IPS DF 4.7 (cell line): ENCODE results near the gene FEM1C.
"Not testable (repeated sequence)": the region's sequence is repeated elsewhere in the genome, so short reads cannot be mapped to it uniquely, and the experiment has no call there.

ENCODE experiments used
- DNase-seq: peaks from one replicate; pipeline ENCODE4 v3.0.0-alpha.2; 2013; ENCODE audit warnings: low spot score; ENCODE audit errors: extremely low read depth

FEM1C gene

DNA sequence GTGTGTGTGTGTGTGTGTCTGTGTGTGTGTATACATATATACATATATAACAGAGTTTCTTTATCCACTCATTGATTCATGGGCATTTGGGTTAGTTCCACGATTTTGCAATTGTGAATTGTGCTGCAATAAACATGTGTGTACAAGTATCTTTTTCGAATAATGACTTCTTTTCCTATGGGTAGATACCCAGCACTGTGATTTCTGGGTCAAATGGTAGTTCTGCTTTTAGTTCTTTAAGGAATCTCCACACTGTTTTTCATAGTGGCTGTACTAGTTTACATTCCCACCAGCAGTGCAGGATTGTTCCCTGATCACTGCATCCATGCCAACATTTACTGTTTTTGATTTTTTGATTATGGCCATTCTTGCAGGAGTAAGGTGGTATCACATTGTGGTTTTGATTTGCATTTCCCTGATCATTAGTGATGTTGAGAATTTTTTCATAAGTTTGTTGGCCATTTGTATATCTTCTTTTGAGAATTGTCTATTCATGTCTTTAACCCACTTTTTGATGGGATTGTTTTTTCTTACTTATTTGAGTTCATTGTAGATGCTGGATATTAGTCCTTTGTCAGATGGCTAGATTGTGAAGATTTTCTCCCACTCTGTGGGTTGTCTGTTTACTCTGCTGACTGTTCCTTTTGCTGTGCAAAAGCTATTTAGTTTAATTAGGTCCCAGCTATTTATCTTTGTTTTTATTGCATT is 65.3 kb downstream of the FEM1C start:
- not testable (repeated sequence) for DNase-seq

DNA sequence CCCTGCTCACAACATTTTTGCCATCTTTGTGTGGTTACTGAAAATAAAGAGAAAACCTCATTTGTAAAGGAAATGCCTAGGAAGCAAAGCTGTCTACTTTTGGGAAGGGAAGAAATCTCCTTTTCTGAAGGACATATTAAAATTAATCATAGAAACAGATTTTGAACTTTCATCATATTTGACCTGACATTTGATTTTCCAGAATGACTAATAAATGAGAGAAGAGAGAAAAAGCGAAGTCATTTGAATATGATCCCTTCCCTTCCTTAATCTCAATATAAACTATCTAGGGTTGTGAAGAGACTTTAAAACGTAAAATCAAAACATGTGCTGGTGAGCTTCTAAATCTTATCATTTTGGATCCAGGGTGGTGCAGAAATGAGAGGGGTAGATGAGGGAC is 66.3 kb downstream of the FEM1C start:
- no peak for DNase-seq

DNA sequence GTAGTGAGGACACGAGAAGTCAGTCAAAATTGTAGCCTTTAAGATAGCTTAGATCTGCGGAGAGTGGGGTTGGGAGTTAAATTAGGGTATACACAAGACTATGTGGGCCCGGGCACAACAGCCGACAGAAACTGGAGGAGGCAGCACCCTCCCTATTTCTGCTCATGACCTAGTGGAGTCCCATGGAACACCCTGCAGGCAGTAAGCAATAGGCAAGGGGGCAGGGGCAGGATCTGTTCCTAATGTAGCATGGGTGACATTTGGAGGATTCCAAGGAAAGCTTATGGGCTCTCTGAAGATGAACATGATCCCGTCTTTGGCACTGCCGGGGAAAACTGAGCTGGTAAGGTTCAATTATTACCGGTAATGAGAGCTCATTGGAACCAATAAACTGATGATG is 67.0 kb downstream of the FEM1C start:
- no peak for DNase-seq

DNA sequence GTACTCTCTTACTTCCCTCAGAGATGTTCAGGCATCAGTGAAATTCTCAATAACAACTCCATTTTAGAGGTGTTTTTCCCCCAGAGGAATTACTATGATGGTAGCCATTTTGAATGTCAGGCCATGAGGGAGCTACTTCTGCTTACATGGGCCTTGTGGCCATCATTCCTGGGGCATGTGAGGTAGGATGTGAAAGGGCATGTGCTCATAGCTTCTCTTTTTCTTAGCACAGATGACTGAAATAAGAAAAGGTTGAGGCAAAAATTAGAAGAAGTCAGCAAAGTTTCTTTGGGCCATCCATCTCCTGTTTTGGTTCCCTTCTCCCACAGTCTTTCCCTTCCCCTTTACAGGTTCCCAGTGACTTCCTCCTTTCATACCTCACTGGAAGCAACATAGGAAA is 68.8 kb downstream of the FEM1C start:
- no peak for DNase-seq

DNA sequence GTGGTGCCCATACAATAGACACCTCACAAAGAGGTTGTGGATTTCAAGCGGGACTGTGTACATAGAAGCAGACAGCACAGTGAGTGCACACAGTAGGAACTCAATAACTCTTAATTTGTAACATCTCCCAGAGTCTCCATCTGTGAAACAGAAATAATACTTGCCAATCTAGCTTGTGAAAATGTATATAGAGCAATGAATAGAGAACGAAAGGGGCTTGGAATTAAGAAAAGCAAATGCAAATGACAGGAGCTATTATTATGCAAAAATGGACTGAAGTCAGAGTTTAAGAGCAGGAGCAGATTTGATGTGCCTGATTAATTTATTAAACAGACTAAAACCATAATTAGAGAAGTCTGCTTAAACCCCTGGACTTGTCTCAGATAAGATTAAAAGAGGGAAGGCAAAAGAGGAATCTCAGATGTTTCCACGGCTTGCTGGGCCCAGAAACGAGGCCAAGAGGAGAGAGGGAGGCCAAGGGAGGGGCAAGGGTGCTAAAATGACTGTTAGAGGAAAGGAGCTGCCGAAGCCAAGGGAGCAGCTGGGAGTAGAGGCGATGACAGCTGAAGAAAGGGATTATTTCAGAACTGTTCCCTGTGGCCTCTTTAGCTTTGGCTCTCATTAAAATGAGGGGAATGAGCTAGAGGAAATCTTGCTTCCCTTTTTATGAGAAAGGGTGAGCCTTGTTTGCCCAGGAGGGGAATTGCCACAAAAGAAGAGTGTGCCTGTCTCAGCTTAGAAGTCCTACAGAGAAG is 72.1 kb downstream of the FEM1C start:
- no peak for DNase-seq

DNA sequence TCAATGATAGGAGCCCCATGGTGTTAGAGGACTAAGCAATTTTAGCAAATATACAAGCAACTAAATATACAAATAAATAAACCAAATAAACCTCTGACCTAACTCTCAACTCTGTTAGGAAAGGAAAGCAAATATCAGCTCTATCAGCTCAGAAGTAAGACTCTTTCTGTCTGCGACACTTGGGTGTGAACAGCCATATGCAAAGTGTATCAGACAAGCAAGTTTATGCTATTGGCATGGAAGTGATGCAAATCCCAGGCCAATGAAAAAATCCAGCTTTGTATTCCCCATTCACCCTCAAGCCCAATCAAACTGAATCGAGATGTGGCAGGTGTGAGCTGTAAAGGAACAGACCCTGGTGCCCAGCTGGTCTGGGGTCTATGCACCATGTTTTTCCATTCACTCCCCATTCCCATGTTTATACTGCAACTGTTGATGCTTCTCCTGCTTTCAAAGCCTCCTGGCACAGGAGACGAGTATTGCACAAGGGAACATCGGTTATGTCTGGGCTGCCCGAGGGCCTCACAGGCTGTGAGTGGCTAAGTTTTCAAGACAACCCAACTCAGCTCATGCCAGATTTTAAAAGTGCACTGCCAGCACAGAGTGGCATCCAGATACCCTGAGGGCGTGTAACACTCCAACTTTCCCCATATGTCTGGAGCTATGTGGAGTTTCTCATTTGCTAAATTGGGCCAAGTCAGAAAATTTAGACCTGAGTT is 73.1 kb downstream of the FEM1C start:
- DNase-seq = no peak

DNA sequence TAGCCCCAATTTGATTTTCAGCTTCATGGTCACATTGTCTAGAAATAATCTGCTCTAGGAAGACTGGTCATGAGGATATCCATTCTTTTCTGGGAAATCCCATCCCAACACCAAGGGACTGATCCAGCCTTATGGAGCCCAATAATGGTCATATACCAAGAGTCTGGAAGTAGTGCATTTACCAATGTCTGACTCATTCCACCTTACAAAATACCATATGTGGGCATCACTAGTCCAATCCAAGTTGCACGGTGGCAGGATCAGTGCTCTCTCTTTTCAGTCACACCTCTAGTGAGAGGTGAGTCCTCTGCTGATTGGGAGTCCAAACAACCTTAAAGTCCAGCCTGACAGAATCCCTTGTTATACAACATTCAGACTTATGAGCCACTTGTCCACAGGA is 73.7 kb downstream of the FEM1C start:
- DNase-seq = no peak
